KOPT-K1 (cell line): ENCODE data around the gene TDRD10.

Source experiments
- H3K27ac ChIP-seq: fragments of 200-600 bp; sonication (generic); 2 replicates; pipeline ENCODE4 v1.5.1; 2016; ENCODE audit warnings: antibody characterized with exemption, mild to moderate bottlenecking, low read depth, low read length; ENCODE audit not compliant: poor library complexity, severe bottlenecking
- H3K36me3 ChIP-seq: fragments of 200-600 bp; sonication (generic); 2 replicates; pipeline ENCODE4 v1.5.1; 2017; ENCODE audit warnings: antibody characterized with exemption, mild to moderate bottlenecking, low read length, moderate library complexity; ENCODE audit not compliant: insufficient read depth
- H3K9me3 ChIP-seq: fragments of 200-600 bp; sonication (generic); 2 replicates; pipeline ENCODE4 v1.5.1; 2017; ENCODE audit warnings: antibody characterized with exemption, low read length, mild to moderate bottlenecking; ENCODE audit not compliant: insufficient read depth, poor library complexity, severe bottlenecking

The TDRD10 gene

DNA sequence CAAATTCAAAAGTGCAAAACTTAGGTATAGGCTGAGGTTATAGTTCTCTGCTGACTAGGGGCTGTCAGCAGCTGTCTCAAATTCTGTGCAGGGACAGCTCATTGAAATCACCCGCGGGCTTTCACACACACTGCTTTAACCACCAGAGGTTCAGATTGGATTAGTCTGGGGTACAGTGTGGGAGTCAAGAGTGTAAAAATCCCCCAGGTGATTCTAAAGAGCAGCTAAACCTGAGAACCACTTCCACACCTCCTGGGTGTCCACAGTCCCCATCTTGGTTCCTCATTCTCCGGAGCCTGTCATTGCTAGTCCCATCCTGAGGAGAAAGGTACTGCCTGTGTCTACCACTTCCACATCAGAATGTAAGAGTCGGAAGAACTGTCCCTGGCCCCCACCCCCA is 9.9 kb upstream of the TDRD10 start:
- no peak overlapping the region for H3K27ac ChIP-seq
- H3K9me3 ChIP-seq, result no peaks in the 10 kb centered on the region
- H3K36me3 ChIP-seq, result no peaks in the 10 kb centered on the region

DNA sequence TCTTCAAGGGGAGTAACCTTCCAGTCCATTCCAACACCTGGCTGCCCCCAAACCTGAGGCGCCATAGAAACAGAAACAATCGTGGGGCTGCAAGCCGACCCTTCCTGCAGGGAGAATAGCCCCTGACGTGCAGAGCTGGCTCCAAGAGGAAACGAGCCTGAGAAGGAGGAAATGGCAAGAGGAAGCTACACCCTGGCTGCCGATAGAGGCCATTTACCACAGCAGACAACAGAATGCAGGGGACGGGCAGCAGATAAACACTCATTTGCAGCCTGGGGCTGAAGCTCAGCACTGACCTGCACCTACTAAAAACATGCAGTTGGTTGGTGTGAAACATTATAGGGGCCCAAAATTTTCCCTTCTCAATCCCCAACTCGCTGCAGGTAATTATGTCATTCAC is 8.7 kb upstream of the TDRD10 start:
- no peaks in the 10 kb centered on the region for H3K9me3 ChIP-seq
- H3K36me3 ChIP-seq, result no peaks in the 10 kb centered on the region
- no peak overlapping the region for H3K27ac ChIP-seq

DNA sequence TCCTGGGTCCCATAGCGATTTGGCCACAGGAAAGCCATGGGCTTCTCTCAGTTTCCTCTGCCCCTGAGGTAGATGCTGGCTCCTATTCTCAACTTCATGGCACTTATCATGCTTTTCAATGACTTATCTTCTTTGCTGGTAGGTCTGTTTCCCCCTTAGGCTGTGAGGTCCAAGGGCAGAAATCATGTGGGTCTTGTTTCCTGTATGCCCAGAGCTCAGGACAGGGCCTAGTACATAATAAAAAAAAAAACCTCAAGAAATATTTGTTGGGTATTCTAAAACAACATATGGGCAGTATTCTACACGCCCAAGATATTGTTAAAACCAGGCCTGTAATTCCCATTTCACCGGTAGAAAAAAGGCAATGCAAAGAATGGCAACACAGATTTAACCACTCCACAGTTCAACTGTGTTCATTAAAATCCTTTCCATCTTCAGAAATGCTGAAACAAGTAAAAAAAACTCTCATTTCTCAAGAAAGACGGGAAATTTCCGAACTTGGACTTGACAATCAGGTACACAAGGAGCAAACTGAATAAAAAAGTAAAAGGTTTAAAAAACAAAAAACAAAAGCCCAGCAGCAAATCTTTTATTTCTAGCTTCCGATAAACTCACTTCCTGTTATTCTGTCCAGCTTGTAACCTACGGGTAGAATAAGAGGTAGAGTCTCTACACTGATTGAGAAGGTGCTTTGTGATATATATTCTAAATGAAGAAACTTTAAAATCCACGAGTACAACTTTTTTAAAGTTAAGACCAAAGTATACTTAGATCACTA is 6.3 kb upstream of the TDRD10 start:
- Histone ChIP-seq H3K36me3 (no peaks in the 10 kb centered on the region), H3K27ac (no peak overlapping the region), H3K9me3 (no peaks in the 10 kb centered on the region)

GRCh38 chr1:154496383-154496782 is 5.6 kb upstream of the TDRD10 start:
- Histone ChIP-seq H3K36me3 (no peaks in the 10 kb centered on the region), H3K27ac (no peak overlapping the region), H3K9me3 (no peaks in the 10 kb centered on the region)

DNA sequence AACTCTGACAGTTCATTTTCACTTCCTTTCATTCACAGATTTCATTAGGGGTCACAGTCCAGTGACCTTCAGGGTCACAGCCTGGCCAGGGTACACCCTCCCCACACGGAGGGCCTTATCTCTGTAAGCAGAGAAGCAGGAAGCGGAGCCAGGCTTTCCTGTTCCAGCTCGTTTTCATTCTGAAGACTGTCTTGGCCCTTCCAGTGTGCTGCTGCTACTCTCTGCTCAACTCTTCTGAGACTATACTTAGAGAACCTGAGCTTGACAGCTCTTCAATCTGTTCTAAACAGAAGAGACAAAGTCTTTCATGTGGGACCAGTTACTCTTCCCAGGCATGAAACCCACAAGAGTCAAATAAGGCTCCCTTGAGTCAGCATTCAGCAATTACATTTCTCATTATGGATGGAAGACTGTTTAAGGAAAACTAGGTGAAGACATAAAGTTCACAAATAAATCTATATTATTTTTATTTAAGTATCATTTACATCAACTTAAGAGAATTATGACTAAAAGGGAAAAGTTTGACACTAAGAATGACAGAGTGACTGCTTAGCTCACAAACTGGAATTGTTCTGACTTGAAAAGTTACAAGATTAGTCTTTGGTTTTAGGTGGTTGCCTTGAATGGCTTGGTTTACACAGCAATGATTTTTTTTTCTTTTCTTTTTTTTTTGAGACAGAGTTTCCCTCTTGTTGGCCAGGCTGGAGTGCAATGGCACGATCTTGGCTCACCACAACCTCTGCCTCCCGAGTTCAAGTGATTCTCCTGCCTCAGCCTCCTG is 4.8 kb upstream of the TDRD10 start:
- Histone ChIP-seq H3K27ac (no peak overlapping the region), H3K9me3 (no peaks in the 10 kb centered on the region), H3K36me3 (no peaks in the 10 kb centered on the region)

- Histone ChIP-seq H3K9me3 (no peaks in the 10 kb centered on the region), H3K36me3 (no peaks in the 10 kb centered on the region), H3K27ac (no peak overlapping the region)
Observed at GRCh38 chr1:154499446-154499845, 2.6 kb upstream of the TDRD10 start.

- H3K27ac ChIP-seq, result no peak overlapping the region
- H3K36me3 ChIP-seq, result no peaks in the 10 kb centered on the region
- H3K9me3 ChIP-seq, result no peaks in the 10 kb centered on the region
Observed at GRCh38 chr1:154500533-154500932, 1.5 kb upstream of the TDRD10 start.

- Histone ChIP-seq H3K27ac (no peak overlapping the region), H3K36me3 (no peaks in the 10 kb centered on the region), H3K9me3 (peaks cover 6% of the 10 kb centered on the region)
Observed at GRCh38 chr1:154501423-154502065, 475 bp upstream of the TDRD10 start.

GRCh38 chr1:154502744-154503115 is 711 bp downstream of the TDRD10 start:
- H3K36me3 ChIP-seq, result no peaks in the 10 kb centered on the region
- H3K27ac ChIP-seq, result no peak overlapping the region
- H3K9me3 ChIP-seq, result peaks cover 6% of the 10 kb centered on the region

DNA sequence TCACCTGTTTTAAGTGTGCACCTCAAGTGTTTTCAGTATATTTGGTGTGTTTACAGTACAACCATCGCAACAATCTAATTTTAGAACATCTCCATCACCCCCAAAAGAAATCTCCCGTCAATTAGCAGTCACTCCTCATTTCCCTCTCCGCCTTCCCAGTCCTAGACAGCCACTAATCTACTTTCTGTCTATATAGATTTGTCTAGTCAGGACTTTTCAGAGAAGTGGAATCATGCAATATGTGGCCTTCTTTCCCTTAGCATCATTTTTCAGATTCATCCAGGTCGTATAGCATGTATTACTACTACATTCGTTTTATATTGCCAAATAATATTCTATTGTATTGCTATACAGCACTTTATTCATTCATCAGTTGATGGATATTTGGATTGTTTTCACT is 1.9 kb downstream of the TDRD10 start:
- no peaks in the 10 kb centered on the region for H3K36me3 ChIP-seq
- peaks cover 6% of the 10 kb centered on the region for H3K9me3 ChIP-seq
- no peak overlapping the region for H3K27ac ChIP-seq

GRCh38 chr1:154512760-154513159 is 10.7 kb downstream of the TDRD10 start:
- H3K9me3 ChIP-seq, result no peaks in the 10 kb centered on the region
- no peak overlapping the region for H3K27ac ChIP-seq

GRCh38 chr1:154514066-154514553 is 12.1 kb downstream of the TDRD10 start:
- Histone ChIP-seq H3K9me3 (no peaks in the 10 kb centered on the region), H3K36me3 (no peaks in the 10 kb centered on the region), H3K27ac (no peak overlapping the region)

More at GRCh38 chr1:154512760-154513159, 10.7 kb downstream of the TDRD10 start:
- no peaks in the 10 kb centered on the region for H3K36me3 ChIP-seq

DNA sequence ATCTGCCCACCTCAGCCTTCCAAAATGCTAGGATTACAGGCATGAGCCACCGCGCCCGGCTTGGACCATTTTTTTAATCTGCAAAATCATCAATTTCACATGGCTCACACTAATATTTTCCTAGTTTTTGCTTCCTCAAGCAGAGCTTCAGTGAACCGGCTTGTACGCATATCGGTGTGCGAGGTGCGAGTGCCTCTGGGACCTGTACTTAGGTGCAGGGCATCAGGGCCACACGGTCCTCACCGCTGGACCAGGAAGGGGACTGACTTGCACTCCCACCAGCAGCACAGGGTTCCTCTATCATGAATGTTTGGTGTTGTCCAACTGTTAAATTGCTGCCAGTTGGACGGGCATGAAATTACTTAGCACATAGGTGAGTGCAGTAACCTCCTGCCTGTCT is 15.6 kb downstream of the TDRD10 start:
- no peaks in the 10 kb centered on the region for H3K9me3 ChIP-seq
- H3K27ac ChIP-seq, result no peak overlapping the region
- no peaks in the 10 kb centered on the region for H3K36me3 ChIP-seq

DNA sequence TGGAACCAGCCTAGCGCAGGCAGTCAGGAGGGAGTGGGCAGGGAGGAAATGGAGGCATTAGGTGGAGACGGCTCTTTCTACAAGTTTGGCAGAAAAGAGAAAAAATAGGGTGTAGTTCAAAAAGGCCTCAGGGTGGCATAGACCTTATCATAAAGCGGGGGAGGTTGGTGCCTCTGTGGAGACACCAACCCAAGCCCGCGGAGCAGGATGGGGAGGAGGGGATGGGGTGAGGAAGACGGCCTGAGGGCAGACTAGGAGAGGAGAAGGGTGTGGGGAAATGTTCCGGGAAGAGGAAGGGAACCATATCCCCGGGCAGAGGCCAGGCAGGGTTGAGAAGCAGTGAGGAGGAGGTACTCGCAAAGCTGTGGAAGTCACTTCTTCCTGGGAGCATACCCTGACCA is 17.6 kb downstream of the TDRD10 start:
- Histone ChIP-seq H3K27ac (no peak overlapping the region), H3K9me3 (no peaks in the 10 kb centered on the region), H3K36me3 (no peaks in the 10 kb centered on the region)

- Histone ChIP-seq H3K27ac (no peak overlapping the region), H3K9me3 (no peaks in the 10 kb centered on the region), H3K36me3 (no peaks in the 10 kb centered on the region)
Observed at GRCh38 chr1:154520333-154520732, 18.3 kb downstream of the TDRD10 start.
